Epithelial cell of proximal tubule (primary cell): ENCODE results near the gene ISG20L2. TPM values are rescaled to one million over a fixed set of nuclear protein-coding genes. Genes with fewer than 3 reads are reported as not detected.

ENCODE experiments used
- DNase-seq: peaks from one replicate; pipeline ENCODE4 v3.0.0-alpha.2; 2011; ENCODE audit warnings: low read depth
- H3K4me3 ChIP-seq: 2 replicates; pipeline ENCODE4 v1.5.1; 2011; ENCODE audit warnings: low read depth, mild to moderate bottlenecking, low read length
- total RNA-seq: library from RNA; depleted of rRNA; stranded (reverse); fragments of >200 nt; gene quantifications from 2 replicates; pipeline ENCODE4 v1.2.3, GENCODE V29; 2015
- TF ChIP-seq, protein P1 (sequence below): conservative IDR thresholded peaks from 2 replicates; pipeline ENCODE4 v1.5.1; 2012; ENCODE audit warnings: low read depth, mild to moderate bottlenecking, low read length

ISG20L2 gene
- total RNA-seq, 1 donor from 2014 or later, result 19.4 TPM

DNA sequence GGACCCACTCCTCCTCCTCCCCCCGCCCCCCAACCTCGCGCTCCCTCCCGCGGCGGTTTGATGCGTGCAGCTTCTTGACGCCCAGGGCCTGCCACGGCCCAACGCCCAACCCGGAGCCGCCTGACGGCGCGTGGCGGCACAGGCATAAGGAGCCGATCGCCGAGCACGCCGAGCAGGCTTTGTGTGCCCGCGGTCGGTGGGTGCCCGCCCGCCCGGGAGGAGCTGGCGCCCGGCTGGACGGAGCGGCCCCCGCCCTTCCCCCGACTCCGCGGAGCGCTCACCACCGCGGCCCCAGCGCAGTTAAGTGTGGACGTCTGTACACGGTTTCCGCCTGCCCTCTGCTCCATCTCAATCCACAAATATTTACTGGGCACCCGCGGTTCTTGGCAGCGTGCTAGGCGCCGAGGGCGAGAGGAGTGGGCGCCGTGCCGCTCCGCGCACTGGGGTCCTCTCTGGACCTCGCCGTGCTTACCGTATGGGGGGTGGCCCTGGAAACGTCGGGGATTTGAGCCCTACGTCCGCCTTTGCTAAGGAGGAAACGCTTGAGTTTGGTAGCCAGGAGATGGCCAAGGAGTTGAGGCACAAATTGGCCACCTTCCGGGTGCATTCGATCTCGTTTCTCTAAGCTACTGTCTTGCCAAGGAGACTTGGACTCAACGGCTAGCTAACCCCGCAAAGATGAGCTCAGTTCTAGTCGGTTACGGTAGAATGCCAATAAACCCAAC, 23.4 kb upstream of the ISG20L2 start:
- H3K4me3 ChIP-seq, result peak overlapping the region; percentile 97
- TF ChIP-seq, protein P1, sequence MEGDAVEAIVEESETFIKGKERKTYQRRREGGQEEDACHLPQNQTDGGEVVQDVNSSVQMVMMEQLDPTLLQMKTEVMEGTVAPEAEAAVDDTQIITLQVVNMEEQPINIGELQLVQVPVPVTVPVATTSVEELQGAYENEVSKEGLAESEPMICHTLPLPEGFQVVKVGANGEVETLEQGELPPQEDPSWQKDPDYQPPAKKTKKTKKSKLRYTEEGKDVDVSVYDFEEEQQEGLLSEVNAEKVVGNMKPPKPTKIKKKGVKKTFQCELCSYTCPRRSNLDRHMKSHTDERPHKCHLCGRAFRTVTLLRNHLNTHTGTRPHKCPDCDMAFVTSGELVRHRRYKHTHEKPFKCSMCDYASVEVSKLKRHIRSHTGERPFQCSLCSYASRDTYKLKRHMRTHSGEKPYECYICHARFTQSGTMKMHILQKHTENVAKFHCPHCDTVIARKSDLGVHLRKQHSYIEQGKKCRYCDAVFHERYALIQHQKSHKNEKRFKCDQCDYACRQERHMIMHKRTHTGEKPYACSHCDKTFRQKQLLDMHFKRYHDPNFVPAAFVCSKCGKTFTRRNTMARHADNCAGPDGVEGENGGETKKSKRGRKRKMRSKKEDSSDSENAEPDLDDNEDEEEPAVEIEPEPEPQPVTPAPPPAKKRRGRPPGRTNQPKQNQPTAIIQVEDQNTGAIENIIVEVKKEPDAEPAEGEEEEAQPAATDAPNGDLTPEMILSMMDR, result no peak
- DNase-seq, result no peak

DNA sequence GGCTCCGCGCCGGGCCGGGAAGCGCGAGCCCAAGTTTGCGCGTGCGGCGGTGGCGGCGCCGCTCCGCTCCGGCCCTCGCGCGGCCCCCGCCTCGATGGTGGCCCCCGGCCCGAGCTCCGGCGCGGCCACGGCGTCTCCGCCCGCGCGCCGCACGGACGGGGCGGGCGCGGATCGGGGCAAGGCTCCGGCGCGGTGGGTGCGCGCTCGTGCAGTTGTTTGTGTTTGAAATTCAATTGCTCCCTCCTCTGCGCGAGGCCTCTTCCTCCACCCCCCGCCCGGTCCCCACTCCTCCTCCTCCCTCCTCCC, 22.8 kb upstream of the ISG20L2 start, which contains the start of gene HDGF:
Gene HDGF, minus strand, starts transcription at position 225 of the 306 bp plus-strand sequence. CDS start 246 bp downstream, outside the sequence.
- peak within 1 kb of the TSS; percentile 97 for H3K4me3 ChIP-seq
- TF ChIP-seq, protein P1, result no peak
- DNase-seq, result no peak

- no peak for DNase-seq
- H3K4me3 ChIP-seq, result peak overlapping the region; percentile 97
- TF ChIP-seq, protein P1, result no peak
Observed at GRCh38 chr1:156750711-156751450, 22.3 kb upstream of the ISG20L2 start.

DNA sequence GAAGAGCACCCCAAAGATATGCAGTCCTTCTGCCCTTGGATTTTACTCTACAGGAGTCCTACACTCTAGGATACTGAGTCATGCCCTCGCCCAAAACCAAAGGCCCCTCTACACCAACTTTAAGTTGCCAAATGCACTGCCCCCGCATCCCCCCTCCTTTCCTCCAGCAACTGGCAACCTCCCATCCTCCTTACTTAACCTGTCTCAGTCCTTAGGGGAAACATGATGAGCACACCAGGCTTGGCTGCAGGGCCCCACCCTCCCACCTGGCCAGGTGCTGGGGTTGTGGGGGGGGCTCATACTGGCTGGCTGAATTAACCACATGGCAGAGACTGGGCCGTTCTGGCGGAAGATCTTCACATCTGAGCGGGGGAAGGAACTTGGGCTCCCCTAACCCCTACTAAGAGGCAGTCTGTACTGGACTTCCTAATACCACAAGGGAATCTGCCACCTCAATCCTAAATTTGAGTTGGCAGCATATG, 21.7 kb upstream of the ISG20L2 start:
- no peak for DNase-seq
- TF ChIP-seq, protein P1, result no peak
- peak overlapping the region; percentile 97 for H3K4me3 ChIP-seq

DNA sequence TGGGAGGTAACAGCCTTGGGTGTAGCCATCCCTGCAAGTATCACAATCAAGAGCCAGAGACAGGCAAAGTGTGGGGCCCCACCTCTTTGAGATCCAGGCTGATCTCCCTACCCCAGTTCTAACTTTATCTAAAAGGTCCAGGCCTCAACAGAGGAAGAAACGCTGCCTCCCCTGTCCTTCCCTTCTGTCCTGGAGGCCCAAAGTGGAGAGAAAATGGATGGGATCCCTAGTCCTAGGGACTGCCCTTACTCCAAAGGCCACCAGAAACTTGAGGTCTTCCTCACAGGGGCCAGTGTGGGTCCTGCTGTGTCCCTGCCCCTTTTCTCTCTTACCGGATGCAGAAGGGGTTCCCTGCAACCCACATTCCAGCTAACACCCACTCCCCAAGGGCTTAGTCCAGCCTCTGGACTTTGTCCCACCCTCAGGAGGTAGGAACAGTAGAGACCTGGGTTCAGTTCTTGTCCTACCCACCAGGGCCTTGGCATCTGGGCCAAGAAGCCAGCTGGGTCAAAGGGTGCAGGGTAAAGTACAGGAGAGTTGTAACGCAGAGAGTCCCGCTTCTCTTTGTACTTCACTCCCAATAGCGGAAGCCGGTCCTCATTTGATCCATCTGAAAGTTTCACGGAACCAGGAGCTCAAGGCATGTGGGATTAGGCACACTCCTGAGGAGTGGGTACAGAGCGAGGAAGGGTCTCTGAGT, 21.0 kb upstream of the ISG20L2 start:
- DNase-seq, result no peak
- H3K4me3 ChIP-seq, result peak overlapping the region; percentile 97
- TF ChIP-seq, protein P1, result no peak

- peak; percentile 93 for DNase-seq
- TF ChIP-seq, protein P1, result no peak
Observed at GRCh38 chr1:156748670-156749418, 20.3 kb upstream of the ISG20L2 start.

More at GRCh38 chr1:156748670-156749418, 20.3 kb upstream of the ISG20L2 start:
- H3K4me3 ChIP-seq, result peak overlapping the region; percentile 97
